Measurements from ENCODE around the gene CENPX. TPM values are rescaled to one million over a fixed set of nuclear protein-coding genes. Genes with fewer than 3 reads are reported as not detected.

Gene CENPX
- polyA plus RNA-seq, 4 donors, result 43.4 to 241 (median 122) TPM

DNA sequence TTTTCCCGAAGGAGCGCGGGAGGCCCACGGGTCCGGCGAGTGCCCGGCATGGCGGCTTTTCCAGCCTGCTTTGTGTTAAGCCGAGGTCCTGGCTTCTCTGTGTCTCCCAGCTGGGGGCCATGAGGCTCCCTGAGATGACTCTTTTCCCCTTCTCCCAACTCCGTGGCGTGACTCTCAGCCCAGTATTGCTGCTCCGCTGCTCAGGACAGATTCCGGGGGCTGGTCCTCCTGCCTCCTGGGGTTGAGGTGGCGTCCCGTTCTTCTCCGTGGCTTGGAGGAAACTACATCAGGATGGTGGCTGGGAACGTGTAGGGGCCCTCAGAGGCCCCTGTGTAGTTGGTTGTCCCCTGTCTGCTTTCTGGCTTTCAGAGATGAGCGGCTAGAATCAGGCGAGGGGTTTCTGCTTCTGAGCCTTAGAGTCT lies 30.0 kb upstream of the CENPX start:
- no peaks in the 10 kb centered on the region for H3K27me3 ChIP-seq (ENCODE audit: control insufficient read depth in 3 of 3, insufficient read depth in 3 of 3, low read length in 3 of 3)
- H3K36me3 ChIP-seq (ENCODE audit: control insufficient read depth in 3 of 3, insufficient read depth in 2 of 3, low read depth in 1 of 3, low read length in 3 of 3), result peaks cover 2 to 76% (median 13%) of the 10 kb centered on the region in 3 donors
- peak overlapping the region; percentile 64 to 98 (median 86) for H3K4me3 ChIP-seq (ENCODE audit: low read depth in 1 of 3, low read length in 3 of 3)
- FAIRE-seq (no peak), DNase-seq (no peak)
- H3K9me3 ChIP-seq (ENCODE audit: control insufficient read depth in 2 of 2, insufficient read depth in 1 of 2, low read depth in 1 of 2, low read length in 1 of 2), result no peaks in the 10 kb centered on the region
- no peak overlapping the region for H3K27ac ChIP-seq (ENCODE audit: low read depth in 1 of 3, low read length in 2 of 3)
- WGBS, 3 donors, result 15 to 26% (median 20%) methylated on average over 15 to 19 of the region's 19 CpGs
- peaks cover 2 to 18% (median 4%) of the 10 kb centered on the region in 3 donors for H3K4me1 ChIP-seq (ENCODE audit: control insufficient read depth in 3 of 3, insufficient read depth in 2 of 3, low read depth in 1 of 3, low read length in 2 of 3)

DNA sequence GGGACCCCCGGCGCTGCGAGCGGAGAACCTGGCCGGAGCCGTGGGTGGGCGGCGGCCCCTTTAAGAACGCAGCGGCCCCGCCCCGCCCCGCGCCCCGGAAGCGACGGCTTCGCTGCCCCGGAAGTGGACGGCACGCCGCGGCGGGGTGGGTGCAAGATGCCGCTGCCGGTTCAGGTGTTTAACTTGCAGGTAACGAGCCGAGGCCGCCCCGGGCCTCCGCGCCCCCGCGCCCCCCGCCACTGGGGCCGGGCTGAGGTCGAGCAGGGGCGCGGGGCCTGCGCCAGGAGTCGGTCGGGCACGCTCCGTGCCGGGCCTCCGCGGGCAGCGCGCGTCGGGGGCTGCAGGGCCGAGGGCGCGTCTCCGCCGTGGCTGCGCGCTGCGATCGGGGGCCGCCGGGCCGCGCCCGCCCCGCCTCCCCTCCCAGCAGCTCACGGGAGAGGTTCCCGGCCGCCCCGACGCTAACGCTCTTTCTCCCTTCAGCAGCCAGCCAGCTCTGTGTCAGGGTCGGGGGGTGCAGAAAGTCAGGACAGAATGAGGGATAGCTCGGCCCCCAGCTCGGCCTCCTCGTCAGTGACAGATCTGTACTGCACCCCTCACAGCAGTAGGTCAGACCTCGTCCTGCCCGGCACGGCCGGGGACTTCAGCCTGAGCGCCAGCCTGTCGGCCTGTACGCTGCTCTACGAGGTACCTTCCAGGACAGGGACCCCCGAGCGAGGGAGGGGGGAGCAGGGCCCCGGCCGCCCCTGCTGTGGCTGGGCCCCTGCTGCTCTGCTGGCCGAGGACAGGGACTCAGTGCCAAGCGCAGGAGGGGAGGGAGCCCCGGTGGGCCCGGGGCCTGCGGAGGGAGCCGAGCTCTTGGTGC lies 29.3 kb upstream of the CENPX start, which contains the start of the genes GPS1 and RFNG:
GPS1 (plus strand) TSS at position 123 of the 862 bp plus-strand sequence; CDS start at position 157, 34 bp downstream.
RFNG (minus strand) TSS at position 36 of the 862 bp plus-strand sequence. CDS start 45 bp downstream, outside the sequence.
- Histone ChIP-seq H3K27ac (ENCODE audit: low read depth in 1 of 3, low read length in 2 of 3) (peak within 1 kb of the TSS in 2 of 3 donors; percentile 13 to 24), H3K27me3 (ENCODE audit: control insufficient read depth in 3 of 3, insufficient read depth in 3 of 3, low read length in 3 of 3) (no peaks in the 10 kb centered on the region), H3K36me3 (ENCODE audit: control insufficient read depth in 3 of 3, insufficient read depth in 2 of 3, low read depth in 1 of 3, low read length in 3 of 3) (peaks cover 2 to 76% (median 10%) of the 10 kb centered on the region in 3 donors), H3K4me1 (ENCODE audit: control insufficient read depth in 3 of 3, insufficient read depth in 2 of 3, low read depth in 1 of 3, low read length in 2 of 3) (peaks cover 2 to 18% (median 4%) of the 10 kb centered on the region in 3 donors), H3K4me3 (ENCODE audit: low read depth in 1 of 3, low read length in 3 of 3) (peak within 1 kb of the TSS; percentile 64 to 98 (median 86)), H3K9me3 (ENCODE audit: control insufficient read depth in 2 of 2, insufficient read depth in 1 of 2, low read depth in 1 of 2, low read length in 1 of 2) (no peaks in the 10 kb centered on the region)
- 0 to 1% (median 0%) methylated on average over 61 to 94 of the region's 94 CpGs for WGBS, 3 donors
- DNase-seq (peak; percentile 75 to 90), FAIRE-seq (no peak)

DNA sequence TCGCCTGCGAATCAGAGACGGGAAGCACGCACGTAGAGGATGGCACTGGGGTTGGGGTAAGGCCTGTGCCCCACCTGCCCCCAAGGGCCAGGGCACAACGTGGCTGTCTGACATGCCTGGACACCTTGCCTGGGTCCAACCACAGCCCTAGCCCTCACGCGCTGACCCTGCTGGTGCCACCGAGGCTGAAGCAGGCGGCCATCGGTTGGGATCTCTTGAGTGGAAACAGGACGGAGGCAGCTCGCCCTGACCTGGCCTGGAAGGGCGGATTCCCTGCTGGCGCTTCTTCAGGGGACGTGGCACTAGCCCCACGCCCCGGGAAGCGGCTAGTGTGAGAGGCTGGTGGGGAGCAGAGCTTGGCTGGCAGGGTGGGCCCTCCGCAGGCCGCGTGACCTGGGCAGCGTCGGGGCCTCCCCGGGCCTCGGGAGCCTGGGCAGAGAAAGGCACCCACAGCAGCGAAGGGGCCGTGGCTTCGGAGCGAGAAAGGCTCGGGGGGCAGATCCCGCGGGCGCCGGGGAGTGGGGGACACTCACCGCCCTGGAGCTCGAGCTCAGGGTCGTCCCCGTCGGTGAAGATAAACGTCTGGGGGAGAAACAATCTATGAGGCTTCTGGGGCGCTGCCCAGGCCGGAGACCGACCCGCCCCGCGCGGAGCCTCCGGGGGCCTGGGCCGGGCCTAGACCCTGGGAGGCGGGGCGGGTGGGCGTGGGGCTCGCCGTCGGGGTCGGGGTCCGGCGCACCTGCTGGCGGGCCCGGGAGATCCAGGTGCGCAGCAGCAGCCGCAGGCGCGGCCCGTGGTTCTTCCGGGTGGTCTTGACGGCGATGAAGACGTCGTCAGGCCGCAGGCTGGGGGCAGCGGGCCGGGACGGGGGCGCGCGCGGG lies 28.3 kb upstream of the CENPX start:
- FAIRE-seq (no peak), DNase-seq (peak in 1 of 2 donors; percentile 52)
- H3K4me3 ChIP-seq (ENCODE audit: low read depth in 1 of 3, low read length in 3 of 3), result peak overlapping the region; percentile 56 to 98 (median 86)
- no peaks in the 10 kb centered on the region for H3K9me3 ChIP-seq (ENCODE audit: control insufficient read depth in 2 of 2, insufficient read depth in 1 of 2, low read depth in 1 of 2, low read length in 1 of 2)
- WGBS, 3 donors, result 16 to 31% (median 19%) methylated on average over 35 to 79 of the region's 79 CpGs
- H3K36me3 ChIP-seq (ENCODE audit: control insufficient read depth in 3 of 3, insufficient read depth in 2 of 3, low read depth in 1 of 3, low read length in 3 of 3), result peaks cover 0 to 73% (median 7%) of the 10 kb centered on the region in 3 donors
- H3K27ac ChIP-seq (ENCODE audit: low read depth in 1 of 3, low read length in 2 of 3), result no peak overlapping the region
- peaks cover 2 to 18% (median 4%) of the 10 kb centered on the region in 3 donors for H3K4me1 ChIP-seq (ENCODE audit: control insufficient read depth in 3 of 3, insufficient read depth in 2 of 3, low read depth in 1 of 3, low read length in 2 of 3)
- no peaks in the 10 kb centered on the region for H3K27me3 ChIP-seq (ENCODE audit: control insufficient read depth in 3 of 3, insufficient read depth in 3 of 3, low read length in 3 of 3)

DNA sequence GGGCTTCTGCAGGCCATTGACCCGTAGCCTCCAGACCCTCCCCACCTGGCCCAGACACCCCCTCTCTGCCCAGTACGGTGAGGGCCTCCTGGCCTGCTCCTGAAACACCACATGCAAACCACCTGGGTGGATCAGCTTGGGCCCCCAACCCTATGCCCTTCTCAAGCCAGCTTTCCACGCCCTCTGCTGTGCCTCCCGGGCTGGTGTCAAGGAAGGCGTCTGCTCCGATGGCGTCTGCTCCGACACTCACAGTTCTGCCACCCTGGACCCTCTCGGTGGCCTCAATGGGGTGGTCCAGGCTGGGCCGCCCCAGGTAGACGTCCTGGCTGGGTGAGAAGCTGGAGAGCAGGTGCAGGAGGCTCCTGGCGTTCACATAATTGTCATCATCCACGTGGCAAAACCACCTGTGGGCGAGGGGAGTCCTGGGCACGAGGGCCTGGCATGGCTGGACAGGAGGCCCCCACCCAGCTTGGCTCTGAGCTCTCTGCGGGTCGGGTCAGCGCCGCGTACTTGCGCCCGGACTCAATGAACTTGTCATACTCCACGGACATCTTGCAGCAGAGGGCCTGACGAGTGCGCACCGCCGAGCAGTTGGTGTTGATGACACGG lies 27.6 kb upstream of the CENPX start:
- Histone ChIP-seq H3K36me3 (ENCODE audit: control insufficient read depth in 3 of 3, insufficient read depth in 2 of 3, low read depth in 1 of 3, low read length in 3 of 3) (peaks cover 0 to 67% (median 7%) of the 10 kb centered on the region in 3 donors), H3K27ac (ENCODE audit: low read depth in 1 of 3, low read length in 2 of 3) (no peak overlapping the region), H3K4me1 (ENCODE audit: control insufficient read depth in 3 of 3, insufficient read depth in 2 of 3, low read depth in 1 of 3, low read length in 2 of 3) (peaks cover 2 to 18% (median 4%) of the 10 kb centered on the region in 3 donors), H3K27me3 (ENCODE audit: control insufficient read depth in 3 of 3, insufficient read depth in 3 of 3, low read length in 3 of 3) (no peaks in the 10 kb centered on the region), H3K4me3 (ENCODE audit: low read depth in 1 of 3, low read length in 3 of 3) (peak overlapping the region in 2 of 3 donors; percentile 56 to 98), H3K9me3 (ENCODE audit: control insufficient read depth in 2 of 2, insufficient read depth in 1 of 2, low read depth in 1 of 2, low read length in 1 of 2) (no peaks in the 10 kb centered on the region)
- FAIRE-seq (no peak), DNase-seq (no peak)
- WGBS, 3 donors, result 84 to 89% (median 86%) methylated on average over 28 of the region's 28 CpGs

DNA sequence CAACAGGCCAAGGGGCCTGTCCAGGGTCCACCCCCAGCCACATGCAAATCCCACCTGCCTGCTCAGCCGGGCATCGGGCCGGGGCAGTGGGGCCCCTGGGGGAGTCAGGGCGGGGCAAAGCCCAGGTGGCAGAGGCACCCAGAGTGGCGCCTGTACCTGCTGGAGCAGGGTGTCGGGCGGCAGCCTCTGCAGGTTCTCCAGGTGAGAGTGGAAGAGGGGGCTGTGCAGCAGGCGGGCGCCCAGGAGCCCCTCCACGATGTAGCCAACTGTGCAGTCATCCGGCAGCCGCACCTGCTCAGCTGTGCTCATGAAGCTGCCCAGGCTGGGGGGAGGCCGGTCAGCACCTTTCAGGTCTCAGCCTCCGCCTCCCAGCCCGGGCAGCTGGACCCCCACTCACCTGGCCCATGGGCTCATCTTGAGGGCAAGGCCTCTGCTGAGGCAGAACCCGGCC lies 26.9 kb upstream of the CENPX start:
- Histone ChIP-seq H3K4me1 (ENCODE audit: control insufficient read depth in 3 of 3, insufficient read depth in 2 of 3, low read depth in 1 of 3, low read length in 2 of 3) (peaks cover 2 to 18% (median 4%) of the 10 kb centered on the region in 3 donors), H3K27me3 (ENCODE audit: control insufficient read depth in 3 of 3, insufficient read depth in 3 of 3, low read length in 3 of 3) (no peaks in the 10 kb centered on the region), H3K36me3 (ENCODE audit: control insufficient read depth in 3 of 3, insufficient read depth in 2 of 3, low read depth in 1 of 3, low read length in 3 of 3) (peaks cover 0 to 60% (median 4%) of the 10 kb centered on the region in 3 donors), H3K4me3 (ENCODE audit: low read depth in 1 of 3, low read length in 3 of 3) (no peak overlapping the region), H3K27ac (ENCODE audit: low read depth in 1 of 3, low read length in 2 of 3) (no peak overlapping the region), H3K9me3 (ENCODE audit: control insufficient read depth in 2 of 2, insufficient read depth in 1 of 2, low read depth in 1 of 2, low read length in 1 of 2) (no peaks in the 10 kb centered on the region)
- no peak for FAIRE-seq
- no peak for DNase-seq
- 83 to 85% (median 85%) methylated on average over 15 to 16 of the region's 16 CpGs for WGBS, 3 donors

DNA sequence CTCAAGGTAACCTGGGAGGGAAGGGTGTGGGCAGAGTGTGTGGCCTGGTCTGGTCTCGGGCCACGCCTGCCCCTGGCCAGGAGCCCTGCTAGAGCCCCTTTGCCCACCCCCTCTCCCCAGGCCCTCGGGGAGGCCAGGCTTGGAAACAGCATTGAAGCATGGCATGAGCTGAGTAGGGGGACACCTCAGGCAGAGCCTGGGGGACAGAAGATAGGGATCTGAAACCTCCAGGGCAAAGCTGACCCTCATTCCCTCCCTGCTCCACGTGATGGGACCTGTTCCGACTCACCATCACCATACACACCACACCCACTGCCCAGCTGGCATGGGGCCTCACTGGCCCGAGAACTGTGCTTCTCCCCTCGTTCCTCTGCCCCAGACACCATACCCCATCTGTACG lies 26.4 kb upstream of the CENPX start:
- H3K4me3 ChIP-seq (ENCODE audit: low read depth in 1 of 3, low read length in 3 of 3), result no peak overlapping the region
- no peak overlapping the region for H3K27ac ChIP-seq (ENCODE audit: low read depth in 1 of 3, low read length in 2 of 3)
- H3K4me1 ChIP-seq (ENCODE audit: control insufficient read depth in 3 of 3, insufficient read depth in 2 of 3, low read depth in 1 of 3, low read length in 2 of 3), result peaks cover 2 to 18% (median 4%) of the 10 kb centered on the region in 3 donors
- H3K9me3 ChIP-seq (ENCODE audit: control insufficient read depth in 2 of 2, insufficient read depth in 1 of 2, low read depth in 1 of 2, low read length in 1 of 2), result no peaks in the 10 kb centered on the region
- no peak for DNase-seq
- WGBS, 3 donors, result 83 to 90% (median 88%) methylated on average over 8 of the region's 8 CpGs
- H3K36me3 ChIP-seq (ENCODE audit: control insufficient read depth in 3 of 3, insufficient read depth in 2 of 3, low read depth in 1 of 3, low read length in 3 of 3), result peaks cover 0 to 55% (median 2%) of the 10 kb centered on the region in 3 donors
- H3K27me3 ChIP-seq (ENCODE audit: control insufficient read depth in 3 of 3, insufficient read depth in 3 of 3, low read length in 3 of 3), result no peaks in the 10 kb centered on the region
- no peak for FAIRE-seq

DNA sequence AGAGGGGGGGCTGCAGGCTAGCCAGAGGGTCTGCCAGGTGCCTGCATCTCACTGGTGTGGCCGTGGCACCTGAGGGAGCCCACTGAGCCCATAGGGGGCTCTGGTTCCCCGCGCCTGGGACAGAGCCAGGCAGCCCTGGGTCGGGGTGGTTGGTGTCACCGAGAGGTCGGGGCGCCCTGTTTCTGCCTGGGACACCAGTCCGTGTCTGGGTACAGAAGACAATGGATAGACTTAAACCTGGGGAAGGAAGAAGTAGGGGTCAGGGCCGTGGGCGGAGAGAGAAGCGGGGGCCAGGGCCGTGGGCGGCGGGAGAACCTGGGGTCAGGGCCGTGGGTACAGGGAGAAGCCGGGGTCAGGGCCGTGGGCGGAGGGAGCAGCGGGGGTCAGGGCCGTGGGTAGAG lies 25.9 kb upstream of the CENPX start:
- H3K36me3 ChIP-seq (ENCODE audit: control insufficient read depth in 3 of 3, insufficient read depth in 2 of 3, low read depth in 1 of 3, low read length in 3 of 3), result peaks cover 0 to 50% (median 2%) of the 10 kb centered on the region in 3 donors
- no peak overlapping the region for H3K4me3 ChIP-seq (ENCODE audit: low read depth in 1 of 3, low read length in 3 of 3)
- no peak for DNase-seq
- 87 to 91% (median 89%) methylated on average over 17 to 20 of the region's 20 CpGs for WGBS, 3 donors
- H3K9me3 ChIP-seq (ENCODE audit: control insufficient read depth in 2 of 2, insufficient read depth in 1 of 2, low read depth in 1 of 2, low read length in 1 of 2), result no peaks in the 10 kb centered on the region
- H3K4me1 ChIP-seq (ENCODE audit: control insufficient read depth in 3 of 3, insufficient read depth in 2 of 3, low read depth in 1 of 3, low read length in 2 of 3), result peaks cover 2 to 18% (median 4%) of the 10 kb centered on the region in 3 donors
- FAIRE-seq, result no peak
- no peaks in the 10 kb centered on the region for H3K27me3 ChIP-seq (ENCODE audit: control insufficient read depth in 3 of 3, insufficient read depth in 3 of 3, low read length in 3 of 3)
- H3K27ac ChIP-seq (ENCODE audit: low read depth in 1 of 3, low read length in 2 of 3), result no peak overlapping the region
